ENCODE results near the gene UBE2L6.

The UBE2L6 gene

DNA sequence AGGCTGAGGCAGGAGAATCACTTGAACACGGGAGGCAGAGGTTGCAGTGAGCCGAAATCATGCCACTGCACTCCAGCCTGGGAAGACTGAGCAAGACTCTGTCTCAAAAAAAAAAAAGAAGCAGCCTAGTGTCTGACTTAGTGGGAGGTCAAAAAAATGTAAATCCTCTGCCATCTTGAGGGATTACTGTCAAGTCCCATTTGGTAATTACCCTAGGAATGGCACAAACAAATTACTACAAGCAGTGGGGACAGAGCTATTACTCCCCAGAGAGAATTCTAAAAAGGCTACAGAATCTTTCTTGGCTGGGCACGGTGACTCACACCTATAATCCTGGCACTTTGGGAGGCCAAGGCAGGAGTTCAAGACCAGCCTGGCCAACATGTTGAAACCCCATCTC lies 33.8 kb upstream of the UBE2L6 start:
- no peak for TF ChIP-seq CTCF (IDR thresholded peaks at IDR 0.05)

DNA sequence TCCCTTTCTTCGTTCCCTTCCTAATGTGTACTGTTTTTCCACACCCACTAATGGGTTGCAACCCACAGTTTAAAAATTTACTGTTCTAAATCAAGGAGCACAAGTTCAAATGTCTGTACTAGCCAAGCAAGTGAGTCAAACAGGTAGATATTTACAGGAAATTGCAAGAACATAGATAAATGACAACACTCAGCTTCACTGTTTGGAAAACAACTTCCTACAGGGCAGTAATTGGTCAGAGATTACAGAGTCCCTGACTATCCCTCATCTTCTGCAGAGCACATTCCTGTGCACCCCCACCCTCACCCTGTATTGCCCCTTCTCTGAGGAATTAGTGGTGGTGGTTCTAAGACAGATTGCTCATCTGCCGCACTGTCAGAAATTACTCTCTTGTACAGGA lies 31.9 kb upstream of the UBE2L6 start:
- no peak for TF ChIP-seq CTCF (IDR thresholded peaks at IDR 0.05)

DNA sequence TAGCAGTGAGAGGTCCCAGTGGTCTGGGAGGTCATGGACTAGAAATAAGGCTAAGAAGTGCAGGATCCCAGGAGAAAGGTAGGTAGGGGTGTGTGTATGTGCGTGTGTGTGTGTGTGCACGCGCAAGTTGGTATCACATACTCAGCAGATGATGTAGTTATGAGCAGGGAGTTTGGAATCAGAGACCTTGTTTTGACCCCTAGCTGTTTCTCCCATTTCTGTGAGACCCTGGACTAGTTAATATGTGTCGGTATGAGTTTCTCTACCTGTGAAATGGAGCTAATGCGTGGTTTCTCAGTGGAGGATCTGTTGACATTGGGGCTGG lies 31.3 kb upstream of the UBE2L6 start:
- no peak for TF ChIP-seq CTCF (IDR thresholded peaks at IDR 0.05)

GRCh38 chr11:57597916-57598830 lies 30.7 kb upstream of the UBE2L6 start:
- TF ChIP-seq CTCF (IDR thresholded peaks at IDR 0.05): no peak

- TF ChIP-seq CTCF (IDR thresholded peaks at IDR 0.05): no peak
Observed at GRCh38 chr11:57597461-57597915, 30.0 kb upstream of the UBE2L6 start, which contains the start of gene SERPING1. Gene SERPING1, plus strand, starts transcription at chr11:57597685. Its CDS starts 586 bp downstream, at chr11:57598271.

- no peak for TF ChIP-seq CTCF (IDR thresholded peaks at IDR 0.05)
Observed at GRCh38 chr11:57596266-57596885, 28.9 kb upstream of the UBE2L6 start.

GRCh38 chr11:57588046-57588710 lies 20.7 kb upstream of the UBE2L6 start:
- TF ChIP-seq CTCF (IDR thresholded peaks at IDR 0.05): no peak
